Stimulated activated CD8-positive, alpha-beta memory T cell treated with anti-CD3 and anti-CD28 coated beads, Interleukin-12 subunit alpha, Interleukin-12 subunit beta, amount 100 ng/mL, for 4 hours (primary cell): Measurements from ENCODE around the gene CCDC66.

Experiments used
- DNase-seq: peaks from one replicate; pipeline ENCODE4 v3.0.0-alpha.2; 2020; ENCODE audit warnings: low read depth

The CCDC66 gene

GRCh38 chr3:56622381-56622780, 65.4 kb downstream of the CCDC66 start:
- DNase-seq: no peak

GRCh38 chr3:56624725-56625124, 67.8 kb downstream of the CCDC66 start:
- no peak for DNase-seq

GRCh38 chr3:56629047-56629446, 72.1 kb downstream of the CCDC66 start:
- DNase-seq: no peak

- no peak for DNase-seq
These were observed 72.5 kb downstream of the CCDC66 start for GRCh38 chr3:56629451-56629850.

GRCh38 chr3:56630966-56631365, 74.0 kb downstream of the CCDC66 start:
- DNase-seq: no peak

- no peak for DNase-seq
These were observed 76.2 kb downstream of the CCDC66 start for GRCh38 chr3:56633181-56633580.

- no peak for DNase-seq
These were observed 76.9 kb downstream of the CCDC66 start for GRCh38 chr3:56633602-56634535.

- no peak for DNase-seq
These were observed 88.4 kb downstream of the CCDC66 start for GRCh38 chr3:56645407-56645806.

- DNase-seq: no peak
These were observed 97.5 kb downstream of the CCDC66 start for GRCh38 chr3:56654460-56654859.

GRCh38 chr3:56655709-56656108, 98.7 kb downstream of the CCDC66 start:
- no peak for DNase-seq

- no peak for DNase-seq
These were observed 107.8 kb downstream of the CCDC66 start for GRCh38 chr3:56664823-56665222.

- DNase-seq: no peak
These were observed 111.1 kb downstream of the CCDC66 start for GRCh38 chr3:56667973-56668579.
